ENCODE data around the gene BPHL. TPM values are rescaled to one million over a fixed set of nuclear protein-coding genes. Genes with fewer than 3 reads are reported as not detected.
A peak's percentile ranks its signal among the peaks of the same experiment; 100 is the strongest.

BPHL gene
- total and polyA plus RNA-seq, 2 experiments from 2014 or later, result 22.8 to 45.5 TPM

DNA sequence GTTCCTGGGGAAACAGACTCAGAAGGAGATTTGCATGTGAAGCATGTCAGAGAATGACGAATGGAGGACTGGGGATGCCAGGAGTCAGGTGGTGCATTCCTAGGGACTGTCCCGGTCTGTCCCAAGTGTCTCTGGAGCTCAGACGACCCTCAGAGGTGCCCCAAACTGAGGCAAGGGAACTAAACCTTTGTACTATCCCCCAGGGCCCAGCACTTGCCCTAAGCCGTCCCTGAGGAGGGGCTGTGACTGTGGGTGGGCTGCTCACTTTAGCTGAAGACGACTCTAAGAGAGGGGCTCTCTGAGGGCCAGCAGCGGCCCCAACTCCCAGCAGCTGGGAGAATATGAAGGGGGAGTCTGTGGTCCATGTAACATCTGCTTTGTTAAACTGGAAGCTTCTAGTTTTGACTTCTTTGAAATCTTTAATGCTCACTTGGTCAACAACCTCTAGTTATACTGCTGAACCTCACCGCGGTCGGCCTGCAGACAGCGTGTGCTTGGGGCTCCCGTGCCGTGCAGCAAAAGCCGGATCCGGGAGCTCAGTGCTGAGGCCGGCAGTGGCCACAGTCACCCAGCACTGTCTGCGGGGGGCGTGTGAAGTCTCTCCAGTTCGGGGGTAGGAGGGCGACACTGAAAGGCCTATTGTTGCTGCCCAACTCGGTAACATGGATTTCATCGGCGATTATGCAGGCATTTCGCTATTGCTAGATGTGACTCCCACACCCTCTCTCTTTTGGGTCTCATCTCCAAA lies 74.8 kb downstream of the BPHL start (continued):
- TF ChIP-seq JUNB (IDR thresholded peaks at IDR 0.05; ENCODE audit: unreplicated experiment) (no peak), POLR2AphosphoS5 (IDR thresholded peaks at IDR 0.05; ENCODE audit: low read depth) (no peak), ZNF114 (CRISPR knock-in tag; IDR thresholded peaks at IDR 0.05) (no peak)

GRCh38 chr6:3194535-3195419 lies 76.3 kb downstream of the BPHL start:
- Histone ChIP-seq H3F3A (replicated peaks; ENCODE audit: low read depth) (peaks cover 6% of the 10 kb centered on the region), H3K4me2 (peak overlapping the region; percentile 56), H2AFZ (peak overlapping the region; percentile 83; the same call in 1 of the 2 replicates), H3K9me2 (ENCODE audit: insufficient read depth) (no peaks in the 10 kb centered on the region), H4K20me1 (replicated peaks; ENCODE audit: insufficient read depth) (no peaks in the 10 kb centered on the region), H3K4me3 (peak overlapping the region; percentile 23; the same call in 1 of the 2 replicates), H3K36me3 (ENCODE audit: insufficient read depth) (no peaks in the 10 kb centered on the region), H3K79me2 (replicated peaks; ENCODE audit: insufficient read depth) (no peaks in the 10 kb centered on the region), H3K27ac (ENCODE audit: low read depth) (peak overlapping the region; percentile 78), H3K27me3 (ENCODE audit: insufficient read depth) (no peaks in the 10 kb centered on the region), H3K4me1 (ENCODE audit: insufficient read depth) (peaks cover 38% of the 10 kb centered on the region)
- peaks cover 15% of the 10 kb centered on the region for H3K4me1 Mint-ChIP-seq
- peaks cover 8% of the 10 kb centered on the region; the same call in 1 of the 3 replicates for H3K9me3 Mint-ChIP-seq
- H3K27me3 Mint-ChIP-seq (ENCODE audit: insufficient read depth, low read depth, poor library complexity), result peaks cover 8% of the 10 kb centered on the region
- peak; percentile 69 for ATAC-seq
- no peak for TF ChIP-seq ZNF331 (CRISPR knock-in tag; IDR thresholded peaks at IDR 0.05; ENCODE audit: low read depth)
- no peak for TF ChIP-seq POLR2AphosphoS5 (IDR thresholded peaks at IDR 0.05; ENCODE audit: low read depth)
- TF ChIP-seq EZH2phosphoT487 (IDR thresholded peaks at IDR 0.05; ENCODE audit: unreplicated experiment), result no peak
- TF ChIP-seq ETS1 (IDR thresholded peaks at IDR 0.05), result no peak
- no peak for TF ChIP-seq ZNF462 (CRISPR knock-in tag; IDR thresholded peaks at IDR 0.05)
- TF ChIP-seq CREB1 (CRISPR knock-in tag; IDR thresholded peaks at IDR 0.05; ENCODE audit: low read depth), result no peak
- TF ChIP-seq EZH2 (IDR thresholded peaks at IDR 0.05; ENCODE audit: low read depth, unreplicated experiment), result no peak
- TF ChIP-seq REST (IDR thresholded peaks at IDR 0.05; ENCODE audit: unreplicated experiment), result no peak
- TF ChIP-seq NANOG (IDR thresholded peaks at IDR 0.05; ENCODE audit: borderline replicate concordance), result no peak
- H3K27ac Mint-ChIP-seq, result no peak overlapping the region
- DNase-seq (ENCODE audit: low spot score), result peak; percentile 86
- no peak overlapping the region for H3K4me3 Mint-ChIP-seq
- H3K36me3 Mint-ChIP-seq (ENCODE audit: low read depth), result peaks cover 2% of the 10 kb centered on the region; the same call in 1 of the 3 replicates
